Hippocampal formation (tissue), 2 donors: ENCODE data around the gene TM4SF18.

Experiments
- DNase-seq, 2 donors: peaks; one replicate each; lab custom pipeline; 2025; lab: John Stamatoyannopoulos, UW

TM4SF18 gene

DNA sequence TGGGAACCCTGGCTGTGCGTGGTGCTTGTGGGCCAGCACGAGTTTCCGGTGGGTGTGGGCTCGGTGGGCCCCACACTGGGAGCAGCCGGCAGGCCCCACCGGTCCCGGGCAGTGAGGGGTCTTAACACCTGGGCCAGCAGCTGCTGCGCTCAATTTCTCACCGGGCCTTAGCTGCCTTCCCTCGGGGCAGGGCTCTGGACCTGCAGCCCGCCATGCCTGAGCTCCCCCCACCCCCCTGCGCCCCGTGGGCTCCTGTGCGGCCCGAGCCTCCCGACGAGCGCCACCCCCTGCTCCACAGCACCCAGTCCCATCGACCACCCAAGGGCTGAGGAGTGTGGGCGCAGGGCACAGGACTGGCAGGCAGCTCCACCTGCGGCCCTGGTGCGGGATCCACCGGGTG is 49.4 kb downstream of the TM4SF18 start:
- no peak for DNase-seq

DNA sequence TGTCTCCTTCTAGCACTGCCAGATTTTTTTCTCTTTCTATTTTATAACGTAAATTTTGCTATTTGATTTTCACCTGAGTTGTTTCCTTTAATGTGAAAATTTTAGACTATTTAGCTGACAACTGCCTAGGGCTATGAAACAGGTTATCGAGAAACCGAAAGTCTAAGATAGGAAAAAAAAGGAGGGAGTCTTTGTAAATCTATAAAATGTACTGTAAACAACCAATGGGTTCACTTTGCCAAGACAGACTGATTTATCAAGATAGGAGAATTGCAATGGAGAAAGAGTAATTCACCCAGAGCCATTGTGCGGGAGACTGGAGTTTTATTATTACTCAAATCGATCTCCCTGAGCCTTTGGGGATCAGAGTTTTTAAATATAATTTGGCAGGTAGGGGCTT is 50.0 kb downstream of the TM4SF18 start:
- DNase-seq = no peak

GRCh38 chr3:149282836-149283235 is 50.6 kb downstream of the TM4SF18 start:
- no peak for DNase-seq

- DNase-seq = no peak
These were observed 51.1 kb downstream of the TM4SF18 start for GRCh38 chr3:149282322-149282721.

- no peak for DNase-seq
These were observed 52.6 kb downstream of the TM4SF18 start for GRCh38 chr3:149280671-149281349.

DNA sequence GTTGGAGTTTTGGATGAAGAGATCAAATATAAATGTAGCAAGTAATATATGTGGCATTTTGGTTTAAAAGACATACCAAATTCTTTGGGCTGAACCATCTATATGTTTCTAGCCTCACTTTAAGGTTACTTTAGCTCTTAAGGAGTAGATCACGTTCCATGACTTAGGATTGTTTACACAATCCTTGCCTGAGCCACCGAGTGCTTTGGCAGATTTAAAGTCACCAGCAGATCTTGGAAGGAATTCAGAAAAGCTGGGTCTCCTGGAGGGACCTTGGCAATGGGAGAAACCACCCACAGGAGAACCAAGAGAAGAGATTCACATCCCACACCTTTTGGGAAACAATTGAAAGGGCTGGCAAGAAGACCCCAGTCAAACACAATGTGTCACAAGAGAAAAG is 54.5 kb downstream of the TM4SF18 start:
- DNase-seq = no peak

- DNase-seq = no peak
These were observed 56.1 kb downstream of the TM4SF18 start for GRCh38 chr3:149277331-149277813.

DNA sequence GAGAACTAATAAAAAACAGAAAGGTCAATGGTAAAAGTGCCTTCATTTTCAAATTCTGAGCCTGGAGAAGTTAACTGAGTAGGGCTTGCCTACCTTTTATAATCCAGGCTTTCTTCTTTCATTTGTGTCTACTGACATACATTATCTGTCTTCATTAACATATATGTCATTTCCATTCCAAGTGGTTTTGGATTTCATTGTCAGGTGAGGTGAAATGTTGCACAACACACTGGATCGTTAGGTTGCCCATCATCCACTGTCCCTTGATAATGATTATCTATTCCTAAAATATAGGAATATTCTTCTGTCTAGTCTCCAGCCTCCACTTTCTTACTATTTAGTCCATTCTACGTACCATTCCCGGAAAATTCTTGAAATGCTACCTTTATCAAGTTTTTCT is 56.8 kb downstream of the TM4SF18 start:
- DNase-seq = no peak

- no peak for DNase-seq
These were observed 59.2 kb downstream of the TM4SF18 start for GRCh38 chr3:149274220-149274619.

DNA sequence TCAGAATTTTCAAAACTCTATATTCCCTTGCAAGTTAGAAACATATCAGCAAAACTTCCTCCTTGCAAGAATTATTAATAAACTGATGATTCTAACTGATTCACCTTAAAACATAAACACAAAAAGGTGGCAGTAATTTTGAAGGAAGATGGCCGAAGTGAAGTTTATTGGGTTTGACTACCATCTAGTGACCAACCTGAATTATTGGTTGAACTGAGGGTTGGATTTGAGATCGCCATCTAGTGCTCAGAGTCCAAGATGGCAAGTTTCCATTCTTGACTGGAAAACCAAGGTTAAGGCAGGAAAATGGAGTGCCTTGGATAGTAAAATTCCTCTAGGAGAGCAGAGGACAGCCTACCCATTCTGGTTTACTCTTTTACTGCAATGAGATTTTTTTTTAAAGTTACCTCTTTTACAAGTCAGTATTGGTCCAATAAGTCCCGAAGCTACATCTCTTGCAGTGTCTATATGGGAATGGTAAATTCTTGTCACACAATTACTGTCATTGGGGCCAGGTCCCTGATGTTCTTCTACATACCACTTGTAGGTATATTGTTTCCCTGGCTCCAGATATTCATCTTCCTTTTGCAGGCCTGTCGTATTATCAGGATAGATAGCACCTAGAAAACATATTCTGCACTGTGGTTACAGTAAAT is 60.2 kb downstream of the TM4SF18 start:
- DNase-seq = peak; percentile 40 to 91

DNA sequence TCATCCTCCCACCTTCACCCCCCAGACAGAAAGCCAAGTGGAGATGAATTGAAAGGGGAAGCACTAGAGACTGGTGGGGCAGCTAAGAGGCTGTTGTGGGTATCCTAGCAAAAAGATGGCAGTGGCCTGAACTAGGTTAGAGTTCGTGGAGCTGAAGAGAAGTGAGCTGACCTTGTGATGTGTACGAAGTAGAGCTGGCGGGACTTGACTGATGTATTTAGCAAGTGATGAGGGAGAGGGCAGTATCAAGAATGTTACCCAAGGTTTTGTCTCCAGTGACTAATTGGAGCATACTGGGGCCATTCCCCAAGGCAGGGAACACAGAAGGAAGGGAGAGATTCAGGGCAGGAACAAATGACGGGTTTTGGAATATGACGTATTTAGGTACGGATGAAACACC is 61.8 kb downstream of the TM4SF18 start:
- no peak for DNase-seq

DNA sequence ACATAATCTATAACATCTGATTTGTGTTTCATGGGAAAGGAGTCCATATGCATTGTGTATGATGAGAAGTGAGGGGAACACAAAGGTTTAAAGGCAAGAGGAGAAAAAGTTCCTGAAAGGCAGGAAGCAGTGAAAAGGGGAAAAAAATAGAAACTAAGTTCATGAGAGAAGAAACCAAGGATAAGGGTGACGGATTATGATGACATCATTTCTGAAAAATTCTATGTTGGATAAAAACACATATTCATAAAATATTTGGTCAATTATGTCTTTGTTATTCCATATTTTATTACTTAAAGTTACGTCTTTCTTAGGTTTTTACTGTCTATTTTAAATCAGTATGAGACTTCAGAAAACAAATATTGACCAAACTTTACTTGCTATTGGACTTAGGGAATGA is 63.3 kb downstream of the TM4SF18 start:
- DNase-seq = no peak

- DNase-seq = no peak
These were observed 63.7 kb downstream of the TM4SF18 start for GRCh38 chr3:149269687-149270086.
